ENCODE data around the gene SUSD2.
"Not testable (repeated sequence)": the region's sequence is repeated elsewhere in the genome, so short reads cannot be mapped to it uniquely, and the experiment has no call there.

SUSD2 gene

DNA sequence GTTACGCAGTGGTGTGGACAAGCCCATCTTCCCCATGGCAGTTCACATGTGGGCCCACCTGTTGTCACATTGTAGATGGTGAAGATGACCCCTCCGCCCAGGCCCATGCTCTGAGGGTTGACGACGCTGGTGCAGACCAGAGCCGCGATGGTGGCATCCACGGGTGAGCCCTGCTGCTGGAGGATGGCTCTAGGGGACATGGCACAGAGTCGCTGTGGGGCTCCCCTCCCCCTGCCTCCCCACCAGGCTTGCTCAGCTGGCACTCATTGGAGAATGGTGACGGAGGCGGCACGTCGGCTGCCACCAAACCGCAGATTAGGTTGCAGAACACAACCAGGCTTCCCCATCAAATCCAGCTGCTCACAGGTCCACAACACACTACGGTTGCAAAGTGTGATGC is 52.5 kb downstream of the SUSD2 start:
- no peaks in the 10 kb centered on the region for H3K4me1 ChIP-seq
- H3K9me3 ChIP-seq = no peaks in the 10 kb centered on the region
- no peaks in the 10 kb centered on the region for H3K36me3 ChIP-seq
- H3K4me3 ChIP-seq (ENCODE audit: low read depth, low read length) = no peak overlapping the region
- no peaks in the 10 kb centered on the region for H3K27me3 ChIP-seq
- DNase-seq = no peak
- TF ChIP-seq, protein P1, sequence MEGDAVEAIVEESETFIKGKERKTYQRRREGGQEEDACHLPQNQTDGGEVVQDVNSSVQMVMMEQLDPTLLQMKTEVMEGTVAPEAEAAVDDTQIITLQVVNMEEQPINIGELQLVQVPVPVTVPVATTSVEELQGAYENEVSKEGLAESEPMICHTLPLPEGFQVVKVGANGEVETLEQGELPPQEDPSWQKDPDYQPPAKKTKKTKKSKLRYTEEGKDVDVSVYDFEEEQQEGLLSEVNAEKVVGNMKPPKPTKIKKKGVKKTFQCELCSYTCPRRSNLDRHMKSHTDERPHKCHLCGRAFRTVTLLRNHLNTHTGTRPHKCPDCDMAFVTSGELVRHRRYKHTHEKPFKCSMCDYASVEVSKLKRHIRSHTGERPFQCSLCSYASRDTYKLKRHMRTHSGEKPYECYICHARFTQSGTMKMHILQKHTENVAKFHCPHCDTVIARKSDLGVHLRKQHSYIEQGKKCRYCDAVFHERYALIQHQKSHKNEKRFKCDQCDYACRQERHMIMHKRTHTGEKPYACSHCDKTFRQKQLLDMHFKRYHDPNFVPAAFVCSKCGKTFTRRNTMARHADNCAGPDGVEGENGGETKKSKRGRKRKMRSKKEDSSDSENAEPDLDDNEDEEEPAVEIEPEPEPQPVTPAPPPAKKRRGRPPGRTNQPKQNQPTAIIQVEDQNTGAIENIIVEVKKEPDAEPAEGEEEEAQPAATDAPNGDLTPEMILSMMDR (IDR thresholded peaks at IDR 0.05; ENCODE audit: low read depth, low read length) = no peak

DNA sequence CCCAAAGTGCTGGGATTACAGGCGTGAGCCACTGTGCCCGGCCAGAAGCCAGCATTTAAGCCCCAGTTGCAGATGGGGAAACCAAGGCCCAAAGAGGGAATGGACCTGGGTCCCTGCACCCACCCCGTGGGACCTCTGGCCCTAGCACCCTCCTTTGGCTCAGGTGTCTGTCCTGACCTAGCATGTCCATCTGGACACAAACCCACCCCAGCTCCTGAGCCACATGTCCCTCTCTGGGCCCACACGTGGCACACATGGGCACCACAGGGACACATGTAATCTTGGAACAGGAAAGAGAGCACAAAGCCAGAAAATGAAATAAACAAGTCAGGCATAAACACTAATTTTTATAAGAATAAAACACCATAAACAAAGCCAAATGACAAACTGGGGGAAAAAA is 54.0 kb downstream of the SUSD2 start:
- H3K27me3 ChIP-seq = no peaks in the 10 kb centered on the region
- no peaks in the 10 kb centered on the region for H3K4me1 ChIP-seq
- no peaks in the 10 kb centered on the region for H3K36me3 ChIP-seq
- TF ChIP-seq, protein P1 (IDR thresholded peaks at IDR 0.05; ENCODE audit: low read depth, low read length) = no peak
- DNase-seq = no peak
- H3K4me3 ChIP-seq (ENCODE audit: low read depth, low read length) = no peak overlapping the region
- H3K9me3 ChIP-seq = no peaks in the 10 kb centered on the region

DNA sequence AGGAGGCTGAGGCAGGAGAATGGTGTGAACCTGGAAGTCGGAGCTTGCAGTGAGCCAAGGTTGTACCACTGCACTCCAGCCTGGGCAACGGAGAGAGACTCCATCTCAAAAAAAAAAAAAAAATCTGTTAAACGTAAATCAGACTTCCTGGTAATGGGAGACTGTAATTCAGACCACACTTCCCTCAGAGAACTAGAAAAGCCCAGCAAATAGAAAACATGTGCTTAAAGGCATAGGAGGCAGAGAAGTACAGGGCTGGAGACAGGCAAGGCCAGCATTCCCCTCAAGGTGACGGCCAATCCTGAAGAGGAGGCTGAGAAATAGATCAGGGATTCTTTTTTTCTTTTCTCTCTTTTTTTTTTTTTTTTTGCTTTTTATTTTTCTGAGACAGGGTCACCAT is 55.4 kb downstream of the SUSD2 start:
- no peaks in the 10 kb centered on the region for H3K36me3 ChIP-seq
- no peak overlapping the region for H3K4me3 ChIP-seq (ENCODE audit: low read depth, low read length)
- no peaks in the 10 kb centered on the region for H3K9me3 ChIP-seq
- H3K4me1 ChIP-seq = no peaks in the 10 kb centered on the region
- no peaks in the 10 kb centered on the region for H3K27me3 ChIP-seq
- TF ChIP-seq, protein P1 (IDR thresholded peaks at IDR 0.05; ENCODE audit: low read depth, low read length) = no peak
- DNase-seq = no peak

DNA sequence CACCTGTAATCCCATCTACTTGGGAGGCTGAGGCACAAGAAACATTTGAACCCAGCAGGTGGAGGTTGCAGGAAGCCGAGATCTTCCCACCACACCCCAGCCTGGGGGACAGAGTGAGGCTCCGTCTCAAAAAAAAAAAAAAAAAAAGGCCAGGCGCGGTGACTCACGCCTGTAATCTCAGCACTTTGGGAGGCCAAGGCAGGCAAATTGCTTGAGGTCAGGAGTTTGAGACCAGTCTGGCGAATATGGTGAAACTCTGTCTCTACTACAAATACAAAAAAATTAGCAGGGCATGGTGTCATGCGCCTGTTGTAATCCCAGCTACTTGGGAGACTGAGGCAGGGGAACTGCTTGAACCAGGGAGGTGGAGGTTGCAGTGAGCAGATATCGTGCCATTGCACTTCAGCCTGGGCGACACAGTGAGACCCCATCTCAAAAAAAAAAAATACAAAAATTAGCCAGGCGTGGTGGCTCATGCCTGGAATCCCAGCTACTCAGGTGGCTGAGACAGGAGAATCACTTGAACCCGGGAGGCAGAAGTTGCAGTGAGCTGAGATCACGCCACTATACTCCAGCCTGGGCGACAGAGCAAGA is 56.9 kb downstream of the SUSD2 start:
- not testable (repeated sequence) for H3K9me3 ChIP-seq; DNase-seq; H3K36me3 ChIP-seq; H3K4me1 ChIP-seq; H3K27me3 ChIP-seq; H3K4me3 ChIP-seq (ENCODE audit: low read depth, low read length)
